ENCODE results near the gene PIK3C2G. TPM values are rescaled to one million over a fixed set of nuclear protein-coding genes. Genes with fewer than 3 reads are reported as not detected.

PIK3C2G gene, protein sequence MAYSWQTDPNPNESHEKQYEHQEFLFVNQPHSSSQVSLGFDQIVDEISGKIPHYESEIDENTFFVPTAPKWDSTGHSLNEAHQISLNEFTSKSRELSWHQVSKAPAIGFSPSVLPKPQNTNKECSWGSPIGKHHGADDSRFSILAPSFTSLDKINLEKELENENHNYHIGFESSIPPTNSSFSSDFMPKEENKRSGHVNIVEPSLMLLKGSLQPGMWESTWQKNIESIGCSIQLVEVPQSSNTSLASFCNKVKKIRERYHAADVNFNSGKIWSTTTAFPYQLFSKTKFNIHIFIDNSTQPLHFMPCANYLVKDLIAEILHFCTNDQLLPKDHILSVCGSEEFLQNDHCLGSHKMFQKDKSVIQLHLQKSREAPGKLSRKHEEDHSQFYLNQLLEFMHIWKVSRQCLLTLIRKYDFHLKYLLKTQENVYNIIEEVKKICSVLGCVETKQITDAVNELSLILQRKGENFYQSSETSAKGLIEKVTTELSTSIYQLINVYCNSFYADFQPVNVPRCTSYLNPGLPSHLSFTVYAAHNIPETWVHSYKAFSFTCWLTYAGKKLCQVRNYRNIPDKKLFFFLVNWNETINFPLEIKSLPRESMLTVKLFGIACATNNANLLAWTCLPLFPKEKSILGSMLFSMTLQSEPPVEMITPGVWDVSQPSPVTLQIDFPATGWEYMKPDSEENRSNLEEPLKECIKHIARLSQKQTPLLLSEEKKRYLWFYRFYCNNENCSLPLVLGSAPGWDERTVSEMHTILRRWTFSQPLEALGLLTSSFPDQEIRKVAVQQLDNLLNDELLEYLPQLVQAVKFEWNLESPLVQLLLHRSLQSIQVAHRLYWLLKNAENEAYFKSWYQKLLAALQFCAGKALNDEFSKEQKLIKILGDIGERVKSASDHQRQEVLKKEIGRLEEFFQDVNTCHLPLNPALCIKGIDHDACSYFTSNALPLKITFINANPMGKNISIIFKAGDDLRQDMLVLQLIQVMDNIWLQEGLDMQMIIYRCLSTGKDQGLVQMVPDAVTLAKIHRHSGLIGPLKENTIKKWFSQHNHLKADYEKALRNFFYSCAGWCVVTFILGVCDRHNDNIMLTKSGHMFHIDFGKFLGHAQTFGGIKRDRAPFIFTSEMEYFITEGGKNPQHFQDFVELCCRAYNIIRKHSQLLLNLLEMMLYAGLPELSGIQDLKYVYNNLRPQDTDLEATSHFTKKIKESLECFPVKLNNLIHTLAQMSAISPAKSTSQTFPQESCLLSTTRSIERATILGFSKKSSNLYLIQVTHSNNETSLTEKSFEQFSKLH (N-terminal part only)
- 1 to 10 TPM in 1 of 2 donors, under 1 TPM in 1; 0.74 to 4.8 TPM for total RNA-seq
- polyA plus RNA-seq, result under 1 TPM in 1 of 2 donors, not detected in 1; 0.11 TPM
- long read RNA-seq, donor 1, full-length matches to known transcripts, result 3 of 17 reads
- long read RNA-seq, donor 1, partial matches to known transcripts, result 14 of 17 reads
- long read RNA-seq, donor 1, other reads (novel, unspliced or antisense), result 0 of 17 reads
- long read RNA-seq, donor 2, result 0 reads
- long read RNA-seq, donor 3, result 0 reads
- long read RNA-seq, donor 4, partial matches to known transcripts, result 0 of 1 reads
- long read RNA-seq, donor 4, other reads (novel, unspliced or antisense), result 0 of 1 reads
- long read RNA-seq, donor 5, full-length matches to known transcripts, result 1 of 12 reads
- long read RNA-seq, donor 5, partial matches to known transcripts, result 11 of 12 reads
- long read RNA-seq, donor 5, other reads (novel, unspliced or antisense), result 0 of 12 reads

DNA sequence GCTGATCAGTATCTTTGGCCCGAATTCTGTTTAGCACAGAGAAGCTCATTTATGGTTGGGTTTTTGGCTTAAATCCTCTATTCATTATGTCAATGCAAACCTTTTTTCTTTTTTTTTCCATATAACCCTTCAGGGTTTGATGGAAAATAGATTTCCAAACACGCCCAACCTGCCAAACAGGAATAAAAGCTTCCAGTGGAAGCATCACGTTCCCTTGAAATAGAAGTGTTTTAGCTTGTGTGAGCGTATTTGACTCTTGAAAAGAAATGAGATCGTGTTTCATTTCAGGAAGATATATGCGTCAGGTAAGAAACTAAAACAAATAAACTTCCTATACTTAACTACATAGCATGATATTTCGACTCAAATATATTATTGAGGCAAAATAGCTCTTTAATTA is at the start of gene PIK3C2G:
Gene PIK3C2G, plus strand, starts transcription at position 246 of the 400 bp plus-strand sequence. CDS start 20,564 bp downstream, outside the sequence.
- H3K9me3 ChIP-seq (ENCODE audit: control insufficient read depth in 4 of 4, insufficient read depth in 3 of 4, low read length in 3 of 4), result no peaks in the 10 kb centered on the region
- H3K9ac ChIP-seq (ENCODE audit: insufficient read depth in 1 of 2, low read length in 2 of 2), result peak within 1 kb of the TSS; percentile 31 to 32
- H3K4me3 ChIP-seq, result no peak within 1 kb of the TSS
- no peaks in the 10 kb centered on the region for H3K36me3 ChIP-seq (ENCODE audit: control insufficient read depth in 4 of 4, insufficient read depth in 4 of 4, low read length in 4 of 4)
- DNase-seq (peak; percentile 26 to 80 (median 66)), ATAC-seq (ENCODE audit: insufficient read depth, low FRiP score) (no peak)
- H3K27me3 ChIP-seq (ENCODE audit: control insufficient read depth in 3 of 3, insufficient read depth in 3 of 3, low read length in 2 of 3), result no peaks in the 10 kb centered on the region
- no peak within 1 kb of the TSS for H3K27ac ChIP-seq (ENCODE audit: low read depth in 1 of 2, low read length in 1 of 2)
- H3K4me1 ChIP-seq (ENCODE audit: control insufficient read depth in 5 of 5, insufficient read depth in 5 of 5, low read length in 5 of 5), result no peaks in the 10 kb centered on the region
- TF ChIP-seq, protein P1, sequence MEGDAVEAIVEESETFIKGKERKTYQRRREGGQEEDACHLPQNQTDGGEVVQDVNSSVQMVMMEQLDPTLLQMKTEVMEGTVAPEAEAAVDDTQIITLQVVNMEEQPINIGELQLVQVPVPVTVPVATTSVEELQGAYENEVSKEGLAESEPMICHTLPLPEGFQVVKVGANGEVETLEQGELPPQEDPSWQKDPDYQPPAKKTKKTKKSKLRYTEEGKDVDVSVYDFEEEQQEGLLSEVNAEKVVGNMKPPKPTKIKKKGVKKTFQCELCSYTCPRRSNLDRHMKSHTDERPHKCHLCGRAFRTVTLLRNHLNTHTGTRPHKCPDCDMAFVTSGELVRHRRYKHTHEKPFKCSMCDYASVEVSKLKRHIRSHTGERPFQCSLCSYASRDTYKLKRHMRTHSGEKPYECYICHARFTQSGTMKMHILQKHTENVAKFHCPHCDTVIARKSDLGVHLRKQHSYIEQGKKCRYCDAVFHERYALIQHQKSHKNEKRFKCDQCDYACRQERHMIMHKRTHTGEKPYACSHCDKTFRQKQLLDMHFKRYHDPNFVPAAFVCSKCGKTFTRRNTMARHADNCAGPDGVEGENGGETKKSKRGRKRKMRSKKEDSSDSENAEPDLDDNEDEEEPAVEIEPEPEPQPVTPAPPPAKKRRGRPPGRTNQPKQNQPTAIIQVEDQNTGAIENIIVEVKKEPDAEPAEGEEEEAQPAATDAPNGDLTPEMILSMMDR (IDR thresholded peaks at IDR 0.05; ENCODE audit: control extremely low read depth, extremely low read depth), result no peak
- WGBS, 2 donors, result 73 to 81% methylated on average over 7 of the region's 7 CpGs

DNA sequence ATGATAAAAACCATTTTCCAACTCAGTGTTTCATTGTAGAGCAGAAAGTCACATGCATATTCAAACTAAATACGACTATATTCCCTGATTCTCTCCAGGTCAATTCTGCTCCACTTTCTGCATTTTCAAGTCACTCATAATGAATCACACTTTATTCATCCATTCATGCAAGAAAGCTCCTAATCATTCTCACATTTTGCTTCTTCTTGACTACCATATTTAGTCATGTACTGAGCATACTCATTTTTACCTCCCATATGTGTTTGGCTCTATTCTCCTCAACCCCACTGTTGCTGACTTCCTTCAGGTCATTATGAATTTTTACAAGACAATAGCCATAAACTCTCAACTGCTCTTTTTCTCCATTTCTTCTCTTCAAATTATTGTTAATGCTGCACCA is 43.4 kb upstream of the PIK3C2G start:
- Histone ChIP-seq H3K4me1 (ENCODE audit: control insufficient read depth in 5 of 5, insufficient read depth in 5 of 5, low read length in 5 of 5) (peaks cover 0 to 2% (median 0%) of the 10 kb centered on the region in 5 donors), H3K36me3 (ENCODE audit: control insufficient read depth in 4 of 4, insufficient read depth in 4 of 4, low read length in 4 of 4) (no peaks in the 10 kb centered on the region), H3K27ac (ENCODE audit: low read depth in 1 of 2, low read length in 1 of 2) (no peak overlapping the region), H3K4me3 (no peak overlapping the region), H3K9ac (ENCODE audit: insufficient read depth in 1 of 2, low read length in 2 of 2) (no peak overlapping the region), H3K27me3 (ENCODE audit: control insufficient read depth in 3 of 3, insufficient read depth in 3 of 3, low read length in 2 of 3) (no peaks in the 10 kb centered on the region), H3K9me3 (ENCODE audit: control insufficient read depth in 4 of 4, insufficient read depth in 3 of 4, low read length in 3 of 4) (no peaks in the 10 kb centered on the region)
- TF ChIP-seq, protein P1 (IDR thresholded peaks at IDR 0.05; ENCODE audit: control extremely low read depth, extremely low read depth), result no peak
- DNase-seq (no peak), ATAC-seq (ENCODE audit: insufficient read depth, low FRiP score) (no peak)
- 89 to 90% methylated on average over 1 of the region's 1 CpG for WGBS, 2 donors

DNA sequence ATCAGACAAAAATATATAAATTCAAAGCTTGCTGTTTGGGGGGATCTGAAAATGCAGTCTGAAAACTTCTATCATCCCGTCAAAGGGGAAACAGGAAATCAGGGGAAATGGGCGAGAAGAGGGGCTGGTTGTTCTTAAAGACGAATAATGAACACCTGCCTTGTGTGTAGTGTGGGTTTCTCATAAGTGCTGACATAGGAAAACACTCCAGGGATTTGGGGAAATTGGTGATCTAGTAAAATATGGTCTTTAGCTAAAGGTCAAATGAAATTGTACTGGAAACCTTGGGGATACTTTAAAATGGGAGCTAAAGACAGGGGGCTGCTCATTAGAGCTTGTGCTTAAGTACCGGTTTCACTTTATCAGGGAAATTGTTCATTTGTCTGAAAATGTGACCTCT is 39.6 kb upstream of the PIK3C2G start:
- H3K4me1 ChIP-seq (ENCODE audit: control insufficient read depth in 5 of 5, insufficient read depth in 5 of 5, low read length in 5 of 5), result peaks cover 0 to 2% (median 0%) of the 10 kb centered on the region in 5 donors
- no peak overlapping the region for H3K4me3 ChIP-seq
- TF ChIP-seq, protein P1 (IDR thresholded peaks at IDR 0.05; ENCODE audit: control extremely low read depth, extremely low read depth), result no peak
- WGBS, 2 donors, result 45 to 51% methylated on average over 4 of the region's 4 CpGs
- H3K27me3 ChIP-seq (ENCODE audit: control insufficient read depth in 3 of 3, insufficient read depth in 3 of 3, low read length in 2 of 3), result no peaks in the 10 kb centered on the region
- no peaks in the 10 kb centered on the region for H3K36me3 ChIP-seq (ENCODE audit: control insufficient read depth in 4 of 4, insufficient read depth in 4 of 4, low read length in 4 of 4)
- no peak for DNase-seq
- no peaks in the 10 kb centered on the region for H3K9me3 ChIP-seq (ENCODE audit: control insufficient read depth in 4 of 4, insufficient read depth in 3 of 4, low read length in 3 of 4)
- ATAC-seq (ENCODE audit: insufficient read depth, low FRiP score), result no peak
- H3K27ac ChIP-seq (ENCODE audit: low read depth in 1 of 2, low read length in 1 of 2), result no peak overlapping the region
- H3K9ac ChIP-seq (ENCODE audit: insufficient read depth in 1 of 2, low read length in 2 of 2), result no peak overlapping the region

All from lung (tissue), 16 donors.